GM18520 (cell line): ENCODE data around the gene STAT1.

Experiments used
- ATAC-seq: cut with Tn5 transposase; IDR thresholded peaks from one replicate; pipeline ENCODE4 v1.9.1; 2021; ENCODE audit not compliant: unreplicated experiment

The STAT1 gene

GRCh38 chr2:191013932-191014652 lies at the start of gene STAT1:
STAT1 (minus strand) TSS chr2:191014171; CDS start chr2:191010003, 4,168 bp downstream.
- ATAC-seq: peak; percentile 83

GRCh38 chr2:191063584-191063983 lies 49.6 kb upstream of the STAT1 start:
- no peak for ATAC-seq

- ATAC-seq: no peak
These were observed 47.5 kb upstream of the STAT1 start for GRCh38 chr2:191061381-191061980.

- no peak for ATAC-seq
These were observed 45.3 kb upstream of the STAT1 start for GRCh38 chr2:191059308-191059707.

GRCh38 chr2:191056228-191056627 lies 42.3 kb upstream of the STAT1 start:
- no peak for ATAC-seq

- no peak for ATAC-seq
These were observed 39.3 kb upstream of the STAT1 start for GRCh38 chr2:191053256-191053655.

- ATAC-seq: no peak
These were observed 38.1 kb upstream of the STAT1 start for GRCh38 chr2:191051825-191052778.

- no peak for ATAC-seq
These were observed 37.2 kb upstream of the STAT1 start for GRCh38 chr2:191051177-191051576.

- no peak for ATAC-seq
These were observed 36.6 kb upstream of the STAT1 start for GRCh38 chr2:191050640-191050987.

GRCh38 chr2:191049728-191050639 lies 36.0 kb upstream of the STAT1 start:
- ATAC-seq: peak; percentile 84

- no peak for ATAC-seq
These were observed 34.1 kb upstream of the STAT1 start for GRCh38 chr2:191048073-191048472.

GRCh38 chr2:191045141-191045540 lies 31.2 kb upstream of the STAT1 start:
- no peak for ATAC-seq

GRCh38 chr2:191043438-191043837 lies 29.5 kb upstream of the STAT1 start:
- ATAC-seq: no peak

- ATAC-seq: no peak
These were observed 27.6 kb upstream of the STAT1 start for GRCh38 chr2:191041418-191042161.

GRCh38 chr2:191039616-191040015 lies 25.6 kb upstream of the STAT1 start:
- ATAC-seq: no peak

- ATAC-seq: no peak
These were observed 24.8 kb upstream of the STAT1 start for GRCh38 chr2:191038741-191039140.

- ATAC-seq: peak; percentile 58
These were observed 24.3 kb upstream of the STAT1 start for GRCh38 chr2:191038241-191038725.

- no peak for ATAC-seq
These were observed 23.4 kb upstream of the STAT1 start for GRCh38 chr2:191037351-191037750.

GRCh38 chr2:191036363-191036762 lies 22.4 kb upstream of the STAT1 start:
- no peak for ATAC-seq
